ENCODE measurements around the gene MYO16.

Gene MYO16

DNA sequence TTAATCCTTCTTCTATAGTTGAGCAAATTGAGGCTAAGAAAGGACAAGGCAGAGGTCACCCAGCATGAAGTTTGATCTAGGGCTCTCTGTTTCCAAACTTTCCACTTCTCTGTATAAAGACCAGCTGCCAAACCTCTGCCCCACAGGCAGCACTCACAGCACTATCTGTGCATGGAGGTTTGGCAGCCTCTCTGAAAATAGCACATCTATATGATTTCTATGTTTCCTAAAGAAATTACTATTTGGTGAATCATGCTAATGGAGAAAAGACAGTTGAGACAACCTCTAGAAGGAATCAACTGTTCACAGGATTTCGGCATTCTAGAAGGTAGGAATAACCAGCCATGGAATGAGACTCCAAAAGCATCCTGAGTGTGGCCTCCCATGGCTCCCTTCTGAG, 602.5 kb downstream of the MYO16 start:
- no peaks in the 10 kb centered on the region for H3K9me3 ChIP-seq (ENCODE audit: insufficient read depth, low read length)
- no peak overlapping the region for H3K4me3 ChIP-seq (ENCODE audit: insufficient read depth, low read length, poor library complexity, severe bottlenecking)
- no peaks in the 10 kb centered on the region for H3K36me3 ChIP-seq (ENCODE audit: low read length)
- H2AFZ ChIP-seq (ENCODE audit: low read depth, low read length, severe bottlenecking), result no peak overlapping the region
- TF ChIP-seq EZH2phosphoT487 (conservative IDR thresholded peaks at IDR 0.05; ENCODE audit: low read length), result no peak
- TF ChIP-seq, protein P1, sequence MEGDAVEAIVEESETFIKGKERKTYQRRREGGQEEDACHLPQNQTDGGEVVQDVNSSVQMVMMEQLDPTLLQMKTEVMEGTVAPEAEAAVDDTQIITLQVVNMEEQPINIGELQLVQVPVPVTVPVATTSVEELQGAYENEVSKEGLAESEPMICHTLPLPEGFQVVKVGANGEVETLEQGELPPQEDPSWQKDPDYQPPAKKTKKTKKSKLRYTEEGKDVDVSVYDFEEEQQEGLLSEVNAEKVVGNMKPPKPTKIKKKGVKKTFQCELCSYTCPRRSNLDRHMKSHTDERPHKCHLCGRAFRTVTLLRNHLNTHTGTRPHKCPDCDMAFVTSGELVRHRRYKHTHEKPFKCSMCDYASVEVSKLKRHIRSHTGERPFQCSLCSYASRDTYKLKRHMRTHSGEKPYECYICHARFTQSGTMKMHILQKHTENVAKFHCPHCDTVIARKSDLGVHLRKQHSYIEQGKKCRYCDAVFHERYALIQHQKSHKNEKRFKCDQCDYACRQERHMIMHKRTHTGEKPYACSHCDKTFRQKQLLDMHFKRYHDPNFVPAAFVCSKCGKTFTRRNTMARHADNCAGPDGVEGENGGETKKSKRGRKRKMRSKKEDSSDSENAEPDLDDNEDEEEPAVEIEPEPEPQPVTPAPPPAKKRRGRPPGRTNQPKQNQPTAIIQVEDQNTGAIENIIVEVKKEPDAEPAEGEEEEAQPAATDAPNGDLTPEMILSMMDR (IDR thresholded peaks at IDR 0.05; ENCODE audit: insufficient read depth, low read length, poor library complexity, severe bottlenecking), result no peak
- no peaks in the 10 kb centered on the region for H3K27me3 ChIP-seq (ENCODE audit: low read length)
- no peak overlapping the region for H3K9ac ChIP-seq (ENCODE audit: low read length)
- no peak overlapping the region for H3K4me2 ChIP-seq (ENCODE audit: low read depth, low read length, poor library complexity, severe bottlenecking)
- no peaks in the 10 kb centered on the region for H3K9me2 ChIP-seq (replicated peaks; ENCODE audit: insufficient read depth, low read length)
- no peaks in the 10 kb centered on the region for H3F3A ChIP-seq (ENCODE audit: insufficient read depth)
- H3K79me2 ChIP-seq (ENCODE audit: insufficient read depth, low read length), result no peaks in the 10 kb centered on the region
- H3K27ac ChIP-seq (ENCODE audit: low read depth, low read length), result no peak overlapping the region
- H4K20me1 ChIP-seq (ENCODE audit: low read depth, low read length), result no peaks in the 10 kb centered on the region

DNA sequence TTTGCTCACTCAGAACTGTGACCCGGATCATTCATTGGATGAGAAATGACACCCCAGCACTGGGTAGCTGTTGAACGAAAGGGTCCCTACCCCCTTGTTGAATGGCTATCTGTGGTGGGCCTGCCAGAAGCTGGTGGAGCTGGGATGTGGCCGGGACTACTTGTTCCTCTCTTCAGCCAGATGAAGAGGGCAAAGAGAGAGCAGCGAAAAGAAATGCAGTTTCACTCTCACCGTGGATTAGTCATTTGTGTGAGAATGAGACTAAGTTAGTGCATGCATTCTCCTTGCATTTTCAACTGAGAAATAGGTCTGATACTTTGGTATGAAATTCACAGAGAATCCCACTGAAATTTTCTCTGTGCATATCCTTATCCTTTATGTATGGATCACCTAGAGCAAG, 603.9 kb downstream of the MYO16 start:
- Histone ChIP-seq H3K79me2 (ENCODE audit: insufficient read depth, low read length) (no peaks in the 10 kb centered on the region), H2AFZ (ENCODE audit: low read depth, low read length, severe bottlenecking) (no peak overlapping the region), H3F3A (ENCODE audit: insufficient read depth) (no peaks in the 10 kb centered on the region), H3K4me3 (ENCODE audit: insufficient read depth, low read length, poor library complexity, severe bottlenecking) (no peak overlapping the region), H3K9ac (ENCODE audit: low read length) (no peak overlapping the region), H4K20me1 (ENCODE audit: low read depth, low read length) (no peaks in the 10 kb centered on the region), H3K4me2 (ENCODE audit: low read depth, low read length, poor library complexity, severe bottlenecking) (no peak overlapping the region), H3K36me3 (ENCODE audit: low read length) (no peaks in the 10 kb centered on the region), H3K27me3 (ENCODE audit: low read length) (no peaks in the 10 kb centered on the region), H3K9me3 (ENCODE audit: insufficient read depth, low read length) (no peaks in the 10 kb centered on the region), H3K27ac (ENCODE audit: low read depth, low read length) (no peak overlapping the region), H3K9me2 (replicated peaks; ENCODE audit: insufficient read depth, low read length) (no peaks in the 10 kb centered on the region)
- TF ChIP-seq EZH2phosphoT487 (conservative IDR thresholded peaks at IDR 0.05; ENCODE audit: low read length), result no peak
- TF ChIP-seq, protein P1 (IDR thresholded peaks at IDR 0.05; ENCODE audit: insufficient read depth, low read length, poor library complexity, severe bottlenecking), result no peak

GRCh38 chr13:109235901-109236300, 606.5 kb downstream of the MYO16 start:
- no peaks in the 10 kb centered on the region for H4K20me1 ChIP-seq (ENCODE audit: low read depth, low read length)
- no peaks in the 10 kb centered on the region for H3F3A ChIP-seq (ENCODE audit: insufficient read depth)
- H2AFZ ChIP-seq (ENCODE audit: low read depth, low read length, severe bottlenecking), result no peak overlapping the region
- H3K9me3 ChIP-seq (ENCODE audit: insufficient read depth, low read length), result no peaks in the 10 kb centered on the region
- H3K9ac ChIP-seq (ENCODE audit: low read length), result no peak overlapping the region
- TF ChIP-seq, protein P1 (IDR thresholded peaks at IDR 0.05; ENCODE audit: insufficient read depth, low read length, poor library complexity, severe bottlenecking), result no peak
- TF ChIP-seq EZH2phosphoT487 (conservative IDR thresholded peaks at IDR 0.05; ENCODE audit: low read length), result no peak
- no peaks in the 10 kb centered on the region for H3K9me2 ChIP-seq (replicated peaks; ENCODE audit: insufficient read depth, low read length)
- no peaks in the 10 kb centered on the region for H3K36me3 ChIP-seq (ENCODE audit: low read length)
- H3K4me3 ChIP-seq (ENCODE audit: insufficient read depth, low read length, poor library complexity, severe bottlenecking), result no peak overlapping the region
- no peaks in the 10 kb centered on the region for H3K27me3 ChIP-seq (ENCODE audit: low read length)
- no peak overlapping the region for H3K27ac ChIP-seq (ENCODE audit: low read depth, low read length)
- no peaks in the 10 kb centered on the region for H3K79me2 ChIP-seq (ENCODE audit: insufficient read depth, low read length)
- no peak overlapping the region for H3K4me2 ChIP-seq (ENCODE audit: low read depth, low read length, poor library complexity, severe bottlenecking)
